AG04449 (cell line): ENCODE measurements around the gene ABCB8.

ENCODE experiments used
- CTCF ChIA-PET: fragments of 350-600 bp; formaldehyde crosslinking; extraction: SDS; loops from one replicate; lab custom pipeline; 2021; ENCODE audit warnings: antibody characterized with exemption; lab: Yijun Ruan, JAX
- POLR2A ChIA-PET: fragments of 400-600, 350-600 bp; formaldehyde crosslinking; extraction: SDS; loops from one replicate; lab custom pipeline; 2020; ENCODE audit warnings: antibody characterized with exemption, inconsistent platforms; lab: Yijun Ruan, JAX
- DNase-seq: peaks from one replicate; pipeline ENCODE4 v3.0.0-alpha.2; 2010; ENCODE audit warnings: low read depth, low spot score
- H3K4me3 ChIP-seq: 2 replicates; pipeline ENCODE4 v1.5.1; 2011; ENCODE audit warnings: low read depth, mild to moderate bottlenecking, control low read depth, low read length
- CTCF ChIP-seq: IDR thresholded peaks from one replicate; pipeline ENCODE4 v1.5.1; 2011; ENCODE audit warnings: mild to moderate bottlenecking, moderate library complexity, low read length, control low read depth, inconsistent platforms; ENCODE audit not compliant: insufficient read depth; ENCODE audit errors: missing control alignments

The ABCB8 gene

DNA sequence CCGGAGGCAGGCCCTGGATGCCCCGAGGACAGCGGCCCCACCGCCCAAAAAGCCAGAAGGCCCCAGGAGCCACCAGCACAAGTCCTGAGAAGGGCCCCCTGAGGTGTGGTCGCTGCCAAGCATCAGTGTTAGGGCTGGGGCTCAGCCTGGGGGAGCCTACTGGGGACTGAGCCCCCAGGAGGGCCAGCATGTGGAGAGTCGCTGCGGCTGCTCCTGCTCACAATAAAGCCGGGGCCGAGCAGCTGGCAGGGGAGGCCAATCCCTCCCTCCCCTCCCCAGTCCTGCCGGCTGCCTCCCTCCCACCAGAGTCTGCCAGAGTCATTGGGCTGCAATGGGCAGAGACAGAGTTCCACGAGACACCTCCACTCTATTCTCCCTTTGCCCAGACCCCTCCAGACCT, 17.0 kb downstream of the ABCB8 start:
- POLR2A ChIA-PET: interaction anchor here (1.0 kb wide), 1 partner anchor 17 kb away, joined by 4 read pairs; the partner anchor contains the start of gene ABCB8
- TF ChIP-seq CTCF: no peak
- H3K4me3 ChIP-seq: no peak overlapping the region
- CTCF ChIA-PET: interaction anchor here (0.8 kb wide), 1 partner anchor 65 kb away, joined by 3 read pairs; no protein-coding TSS in a partner anchor
- DNase-seq: no peak

DNA sequence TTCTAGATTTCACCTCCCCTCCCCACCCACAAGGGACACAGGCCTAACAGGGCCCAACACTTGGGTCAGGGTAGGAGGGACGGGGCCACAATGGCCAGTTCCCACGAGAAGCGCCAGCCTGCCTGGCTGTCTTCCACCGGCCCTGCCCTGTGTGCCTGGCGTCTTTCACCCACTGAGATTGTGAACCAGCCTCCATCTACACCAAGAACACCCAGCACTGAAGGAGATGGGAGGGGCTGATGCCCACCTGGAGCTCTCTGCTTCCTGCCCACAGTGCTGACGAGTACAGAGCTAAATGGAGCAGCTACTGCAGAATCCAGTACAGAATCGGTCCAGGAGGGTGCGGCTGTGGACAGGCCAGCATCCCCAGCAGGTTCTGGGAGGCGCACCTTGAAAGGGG, 17.7 kb downstream of the ABCB8 start:
- POLR2A ChIA-PET: no interaction called here
- no peak for TF ChIP-seq CTCF
- CTCF ChIA-PET: interaction anchor here (1.1 kb wide), 1 partner anchor 65 kb away, joined by 4 read pairs; no protein-coding TSS in a partner anchor
- no peak for DNase-seq
- no peak overlapping the region for H3K4me3 ChIP-seq

GRCh38 chr7:151046603-151047573, 18.6 kb downstream of the ABCB8 start:
- ChIA-PET POLR2A (interaction anchor here (0.8 to 1.0 kb wide), 2 partner anchors 29 to 39 kb away, joined by 3 to 6 read pairs; no protein-coding TSS in a partner anchor), CTCF (interaction anchor here (1.1 to 1.9 kb wide), 2 partner anchors 29 to 64 kb away, joined by 4 to 5 read pairs; no protein-coding TSS in a partner anchor)
- DNase-seq: no peak
- no peak for TF ChIP-seq CTCF
- no peak overlapping the region for H3K4me3 ChIP-seq

DNA sequence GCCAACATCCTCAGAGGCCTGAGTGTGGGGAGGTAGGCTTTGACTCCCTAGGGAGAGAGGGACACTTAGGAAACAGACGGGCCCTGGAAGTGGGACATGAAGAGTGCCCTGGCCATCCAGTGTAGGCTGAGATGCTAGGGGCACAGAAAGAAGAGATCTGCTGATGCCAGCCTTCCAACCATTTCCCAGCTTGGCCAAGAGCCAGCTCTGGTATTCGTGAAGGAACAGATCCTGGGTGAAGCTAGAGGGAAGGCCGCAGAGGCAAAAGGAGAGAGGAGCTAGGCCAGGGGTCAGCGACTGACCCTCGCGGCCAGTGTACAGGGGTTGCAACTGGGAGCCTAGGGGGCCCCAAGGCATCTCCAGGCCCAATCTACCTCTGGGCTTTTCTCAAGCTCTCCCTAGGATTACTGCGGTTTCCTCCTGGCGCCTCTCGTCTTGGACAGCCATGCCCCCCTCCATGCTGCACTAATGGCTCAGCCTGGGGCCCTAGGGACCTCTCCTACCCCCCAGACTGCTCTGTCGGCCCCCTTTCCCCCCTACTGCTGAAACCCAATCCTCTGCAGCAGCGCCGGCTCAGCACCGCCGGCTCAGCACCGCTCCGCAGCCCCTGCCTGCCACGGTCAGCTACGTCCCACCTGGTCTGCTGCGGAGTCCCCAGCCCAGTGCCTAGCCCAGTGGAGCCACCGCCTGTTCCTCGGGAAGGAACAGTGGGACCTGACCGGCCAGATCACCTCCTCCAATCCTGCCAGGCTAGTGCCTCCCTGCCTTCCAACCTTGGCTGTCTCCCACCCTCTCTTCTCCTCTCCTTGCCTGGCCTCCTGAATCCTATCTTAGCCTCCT, 19.9 kb downstream of the ABCB8 start, which contains the start of gene ASIC3:
Gene ASIC3 (plus strand): TSS at position 556 of the 840 bp plus-strand sequence. CDS start 355 bp downstream, outside the sequence.
- ChIA-PET POLR2A (interaction anchor here (0.6 kb wide), 1 partner anchor 17 kb away, joined by 3 read pairs; no protein-coding TSS in a partner anchor), CTCF (interaction anchor here (1.9 kb wide), 1 partner anchor 30 kb away, joined by 5 read pairs; no protein-coding TSS in a partner anchor)
- no peak within 1 kb of the TSS for H3K4me3 ChIP-seq
- no peak for TF ChIP-seq CTCF
- no peak for DNase-seq

GRCh38 chr7:151048911-151049463, 20.7 kb downstream of the ABCB8 start:
- ChIA-PET CTCF (interaction anchor here (1.9 kb wide), 1 partner anchor 31 kb away, joined by 5 read pairs; no protein-coding TSS in a partner anchor), POLR2A (no interaction called here)
- TF ChIP-seq CTCF: no peak
- H3K4me3 ChIP-seq: no peak overlapping the region
- no peak for DNase-seq
